A549 (cell line): Measurements from ENCODE around the gene ELMO2. TPM values are rescaled to one million over a fixed set of nuclear protein-coding genes. Genes with fewer than 3 reads are reported as not detected.

Experiments used
- ATAC-seq, 2 experiments: fragments of 200-7000 bp in 1 of 2; fragments of >200 bp in 1 of 2; cut with Nextera tagmentation in 1 of 2; cut with Tn5 transposase in 1 of 2; 3 replicates each; pipeline versions ENCODE4 v1.8.0 to v1.9.1; 2018 to 2020; ENCODE audit warnings: mild to moderate bottlenecking in 1 of 2, moderate library complexity in 1 of 2
- CTCF ChIA-PET: fragments of 300-600 bp; sonication (Branson Sonifier 250); formaldehyde crosslinking; extraction: SDS; loops from one replicate; lab custom pipeline; 2021; ENCODE audit warnings: antibody characterized with exemption, inconsistent platforms; lab: Yijun Ruan, JAX
- POLR2A ChIA-PET: fragments of 350-600 bp; formaldehyde crosslinking; extraction: SDS; loops from one replicate; lab custom pipeline; 2021; ENCODE audit warnings: antibody characterized with exemption, inconsistent platforms; lab: Yijun Ruan, JAX
- DNase-seq, 2 experiments: peaks; one replicate each; pipeline versions ENCODE4 v3.0.0 to v3.0.0-alpha.2; 2011 to 2016; ENCODE audit warnings: low read depth in 1 of 2, low spot score in 1 of 2
- FAIRE-seq: peaks from 2 replicates; lab custom pipeline; 2011; peaks lifted over from hg19 to GRCh38; lab: Jason Lieb, UNC
- H3K27ac ChIP-seq, 2 experiments: fragments of >200 bp; sonication (Bioruptor Twin); formaldehyde crosslinking; 3 replicates each; pipeline ENCODE4 v1.5.1; 2016 to 2017
- H3K4me1 ChIP-seq: fragments of >200 bp; sonication (Bioruptor Twin); formaldehyde crosslinking; 3 replicates; pipeline ENCODE4 v1.6.1; 2016
- H3K4me2 ChIP-seq: fragments of >200 bp; sonication (Bioruptor Twin); formaldehyde crosslinking; 3 replicates; pipeline ENCODE4 v1.6.1; 2016
- H3K4me3 ChIP-seq: fragments of >200 bp; sonication (Bioruptor Twin); formaldehyde crosslinking; 3 replicates; pipeline ENCODE4 v1.5.1; 2016
- H3K9me3 ChIP-seq: fragments of >200 bp; sonication (Bioruptor Twin); formaldehyde crosslinking; 3 replicates; pipeline ENCODE4 v1.6.1; 2016
- CBX8 ChIP-seq: fragments of 200-600 bp; sonication (generic); IDR thresholded peaks from 2 replicates; pipeline ENCODE4 v1.6.1; 2016
- CHD2 ChIP-seq: fragments of 150-350 bp; IDR thresholded peaks from 2 replicates; pipeline ENCODE4 v1.6.1; 2014; ENCODE audit warnings: low read length; ENCODE audit not compliant: partially characterized antibody
- EHMT2 ChIP-seq: fragments of 200-600 bp; sonication (generic); IDR thresholded peaks from 2 replicates; pipeline ENCODE4 v1.6.1; 2016; ENCODE audit warnings: antibody characterized with exemption, low read depth, mild to moderate bottlenecking, moderate library complexity
- ESRRA ChIP-seq: fragments of 150-350 bp; IDR thresholded peaks from 2 replicates; pipeline ENCODE4 v1.6.1; 2014; ENCODE audit warnings: mild to moderate bottlenecking, low read length, borderline replicate concordance
- FOSL2 ChIP-seq, 2 experiments: fragments of 450-650 bp in 1 of 2; fragments of >200 bp in 1 of 2; sonication (Bioruptor Twin) in 1 of 2; formaldehyde crosslinking; IDR thresholded peaks; 2 replicates each; pipeline versions ENCODE4 v1.5.0 to v1.6.1; 2016 to 2020; ENCODE audit warnings: mild to moderate bottlenecking in 1 of 2, moderate library complexity in 1 of 2
- FOXS1 ChIP-seq: fragments of 250-450 bp; sonication (Bioruptor Pico); IDR thresholded peaks from 2 replicates; pipeline ENCODE4 v1.5.0; 2020; ENCODE audit warnings: mild to moderate bottlenecking, moderate library complexity
- GATA3 ChIP-seq: IDR thresholded peaks from 2 replicates; pipeline ENCODE4 v1.6.1; 2012; ENCODE audit warnings: borderline replicate concordance
- HDAC2 ChIP-seq: fragments of 200-600 bp; sonication (generic); IDR thresholded peaks from 2 replicates; pipeline ENCODE4 v1.6.1; 2016
- HOXA7 ChIP-seq: fragments of 250-450 bp; sonication (Bioruptor Pico); IDR thresholded peaks from 2 replicates; pipeline ENCODE4 v1.5.0; 2020; ENCODE audit warnings: mild to moderate bottlenecking, moderate library complexity
- HOXB13 ChIP-seq: fragments of 250-450 bp; sonication (Bioruptor Pico); IDR thresholded peaks from 2 replicates; pipeline ENCODE4 v1.5.0; 2020; ENCODE audit warnings: low read depth, mild to moderate bottlenecking, moderate library complexity
- JUN ChIP-seq, 2 experiments: fragments of >200 bp; sonication (Bioruptor Twin); formaldehyde crosslinking; IDR thresholded peaks; 2 replicates in 1 of 2; 3 replicates in 1 of 2; pipeline ENCODE4 v1.6.1; 2016 to 2017
- JUNB ChIP-seq: fragments of >200 bp; sonication (Bioruptor Twin); formaldehyde crosslinking; IDR thresholded peaks from 2 replicates; pipeline ENCODE4 v1.6.1; 2016
- KDM1A ChIP-seq: fragments of 200-600 bp; sonication (generic); IDR thresholded peaks from 2 replicates; pipeline ENCODE4 v1.6.1; 2016; ENCODE audit warnings: low read depth, mild to moderate bottlenecking
- NFE2L2 ChIP-seq: fragments of 150-350 bp; conservative IDR thresholded peaks from 2 replicates; pipeline ENCODE4 v1.6.1; 2014; ENCODE audit warnings: low read length
- NPAS2 ChIP-seq: fragments of 250-450 bp; sonication (Bioruptor Pico); IDR thresholded peaks from 2 replicates; pipeline ENCODE4 v1.8.0; 2022; ENCODE audit warnings: mild to moderate bottlenecking, moderate library complexity, borderline replicate concordance
- NR3C1 ChIP-seq: fragments of >200 bp; sonication (Bioruptor Twin); formaldehyde crosslinking; IDR thresholded peaks from 3 replicates; pipeline ENCODE4 v1.6.1; 2017
- PHF8 ChIP-seq: fragments of 200-600 bp; sonication (generic); IDR thresholded peaks from 2 replicates; pipeline ENCODE4 v1.6.1; 2016; ENCODE audit warnings: low read depth, mild to moderate bottlenecking, antibody characterized with exemption, moderate library complexity, borderline replicate concordance
- RFX5 ChIP-seq: fragments of 450-650 bp; IDR thresholded peaks from 2 replicates; pipeline ENCODE4 v1.7.1; 2014; ENCODE audit warnings: antibody characterized with exemption, mild to moderate bottlenecking, moderate library complexity
- RNF2 ChIP-seq: fragments of 200-600 bp; sonication (generic); IDR thresholded peaks from 2 replicates; pipeline ENCODE4 v1.6.1; 2016; ENCODE audit warnings: low read depth, mild to moderate bottlenecking, antibody characterized with exemption, moderate library complexity, borderline replicate concordance
- SREBF2 ChIP-seq: fragments of 450-650 bp; IDR thresholded peaks from 2 replicates; pipeline ENCODE4 v1.6.1; 2014; ENCODE audit warnings: mild to moderate bottlenecking, moderate library complexity
- TP53 ChIP-seq: fragments of 250-450 bp; sonication (Bioruptor Pico); IDR thresholded peaks from 2 replicates; pipeline ENCODE4 v1.5.0; 2021; ENCODE audit warnings: mild to moderate bottlenecking, moderate library complexity
- ZFP36 ChIP-seq: fragments of 450-650 bp; IDR thresholded peaks from 2 replicates; pipeline ENCODE4 v1.6.1; 2014; ENCODE audit warnings: borderline replicate concordance; ENCODE audit not compliant: partially characterized antibody
- ZNF302 ChIP-seq: fragments of 250-450 bp; sonication (Bioruptor Pico); IDR thresholded peaks from 2 replicates; pipeline ENCODE4 v1.9.0; 2021; ENCODE audit warnings: inconsistent platforms, mild to moderate bottlenecking, moderate library complexity
- ZSCAN20 ChIP-seq: fragments of 250-450 bp; sonication (Bioruptor Pico); IDR thresholded peaks from 2 replicates; pipeline ENCODE4 v1.8.0; 2022; ENCODE audit warnings: mild to moderate bottlenecking, moderate library complexity
- WGBS: methylation state at CpG from one replicate; pipeline ENCODE4 v1.1.6; 2017; ENCODE audit errors: missing lambda C conversion rate; 5-methylcytosine and 5-hydroxymethylcytosine counted together
- polyA plus RNA-seq, 4 experiments: library from polyadenylated mRNA; depleted of rRNA in 3 of 4; stranded (reverse); fragments of >200 nt; fragmentation: RNase III in 1 of 4; extraction: RNeasy Plus Mini Kit Qiagen cat#74134 plus additional on column Dnase treatment in 1 of 4; gene quantifications; 2 replicates in 3 of 4; 3 replicates in 1 of 4; pipeline ENCODE4 v1.2.3, GENCODE V29; 2011 to 2017
- TF ChIP-seq, protein P1 (sequence below): IDR thresholded peaks from 2 replicates; pipeline ENCODE4 v1.6.1; 2012
- TF ChIP-seq, protein P2 (sequence below): fragments of 150-350 bp; IDR thresholded peaks from 2 replicates; pipeline ENCODE4 v1.6.1; 2014; ENCODE audit warnings: low read depth, mild to moderate bottlenecking, low read length
- TF ChIP-seq, protein P3 (sequence below): IDR thresholded peaks from 2 replicates; pipeline ENCODE4 v1.6.1; 2012; ENCODE audit warnings: low read depth, borderline replicate concordance
- TF ChIP-seq, protein P4 (sequence below): fragments of 250-450 bp; sonication (Bioruptor Pico); IDR thresholded peaks from 2 replicates; pipeline ENCODE4 v1.5.0; 2020; ENCODE audit warnings: low read depth, mild to moderate bottlenecking, moderate library complexity
- TF ChIP-seq, protein P5 (sequence below): fragments of >200 bp; sonication (Bioruptor Twin); formaldehyde crosslinking; IDR thresholded peaks from 3 replicates; pipeline ENCODE4 v1.5.1; 2016
- TF ChIP-seq, protein P6 (sequence below): fragments of >200 bp; sonication (Bioruptor Twin); formaldehyde crosslinking; IDR thresholded peaks from 3 replicates; pipeline ENCODE4 v1.6.1; 2016

Gene ELMO2
- polyA plus RNA-seq, 2 of the 4 experiments (the other 2 are of a cell fraction) = 23.4 to 25.1 TPM

DNA sequence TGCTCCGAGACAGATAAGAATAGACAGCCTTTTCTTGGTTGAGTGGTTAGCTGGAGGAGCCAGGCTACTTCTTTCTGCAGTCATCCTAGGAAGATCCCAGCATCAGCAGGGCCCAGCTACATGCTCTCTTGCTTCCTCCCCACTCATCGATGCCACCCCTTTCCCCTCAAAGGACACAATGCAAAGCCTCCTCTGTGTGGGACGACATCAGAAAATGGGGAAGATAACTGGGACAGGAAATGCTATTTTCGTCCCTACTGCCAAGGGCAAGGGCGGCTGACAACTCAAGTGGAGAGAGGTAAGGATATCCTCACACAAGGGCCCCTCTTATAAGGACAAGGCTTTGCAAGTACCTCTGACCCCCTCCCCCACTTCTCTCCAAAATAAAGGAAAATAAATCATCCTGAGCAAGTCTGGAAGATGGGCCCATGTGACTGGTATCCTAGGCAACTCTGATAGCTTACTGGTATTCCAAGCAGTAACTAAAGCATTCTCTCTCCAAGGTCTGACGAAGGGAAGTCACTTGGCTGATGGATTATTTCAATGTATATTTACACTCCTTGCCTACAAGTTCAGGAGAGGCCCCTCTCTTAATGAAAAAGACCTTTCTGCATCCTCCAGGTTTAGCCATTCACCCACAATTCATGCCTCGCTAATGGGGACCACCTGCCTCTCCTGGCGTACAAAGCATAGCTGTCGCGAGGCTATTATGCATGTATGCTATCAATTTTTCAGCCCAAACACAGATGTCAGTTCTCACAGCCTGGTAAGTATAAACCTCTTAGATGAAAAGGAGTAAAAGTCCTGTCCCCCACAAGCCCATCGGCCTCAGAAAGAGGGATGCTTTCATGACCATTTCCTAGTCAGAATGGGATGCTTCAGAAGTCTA lies 11.3 kb downstream of the ELMO2 start (continued):
- TF ChIP-seq KDM1A = no peak

DNA sequence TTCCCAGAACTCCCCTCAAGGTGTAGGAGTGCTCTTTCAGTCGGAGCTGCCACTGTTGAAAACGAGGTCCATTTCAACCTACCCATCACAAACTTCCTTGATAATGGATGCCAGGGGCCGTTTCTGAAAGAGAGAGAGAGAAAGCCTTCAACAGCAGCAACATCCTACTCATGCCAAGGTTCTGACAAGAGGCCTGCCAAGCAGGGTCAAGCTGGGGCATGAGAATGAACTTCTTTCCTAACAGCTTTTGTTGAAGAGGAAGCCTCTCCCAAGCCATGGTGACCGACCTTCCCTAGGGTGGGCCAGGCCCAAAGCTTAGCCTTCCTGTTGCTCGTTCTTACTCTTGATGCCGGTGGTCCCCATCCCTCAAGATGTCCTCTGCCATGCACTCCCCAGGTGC lies 12.4 kb downstream of the ELMO2 start:
- no peak overlapping the region for H3K4me2 ChIP-seq
- no peaks in the 10 kb centered on the region for H3K4me1 ChIP-seq
- no peak overlapping the region for H3K4me3 ChIP-seq
- ATAC-seq = no peak
- TF ChIP-seq GATA3 (no peak), HDAC2 (no peak), RNF2 (no peak), TP53 (CRISPR knock-in tag) (no peak), CBX8 (no peak), NPAS2 (CRISPR knock-in tag) (no peak), JUN (IDR thresholded peaks at IDR 0.05) (no peak), NR3C1 (no peak), ESRRA (no peak), ZSCAN20 (no peak), ZNF302 (CRISPR knock-in tag) (no peak), HOXA7 (CRISPR knock-in tag) (no peak), PHF8 (no peak)
- TF ChIP-seq, protein P1, sequence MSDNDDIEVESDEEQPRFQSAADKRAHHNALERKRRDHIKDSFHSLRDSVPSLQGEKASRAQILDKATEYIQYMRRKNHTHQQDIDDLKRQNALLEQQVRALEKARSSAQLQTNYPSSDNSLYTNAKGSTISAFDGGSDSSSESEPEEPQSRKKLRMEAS = no peak
- TF ChIP-seq, protein P2, sequence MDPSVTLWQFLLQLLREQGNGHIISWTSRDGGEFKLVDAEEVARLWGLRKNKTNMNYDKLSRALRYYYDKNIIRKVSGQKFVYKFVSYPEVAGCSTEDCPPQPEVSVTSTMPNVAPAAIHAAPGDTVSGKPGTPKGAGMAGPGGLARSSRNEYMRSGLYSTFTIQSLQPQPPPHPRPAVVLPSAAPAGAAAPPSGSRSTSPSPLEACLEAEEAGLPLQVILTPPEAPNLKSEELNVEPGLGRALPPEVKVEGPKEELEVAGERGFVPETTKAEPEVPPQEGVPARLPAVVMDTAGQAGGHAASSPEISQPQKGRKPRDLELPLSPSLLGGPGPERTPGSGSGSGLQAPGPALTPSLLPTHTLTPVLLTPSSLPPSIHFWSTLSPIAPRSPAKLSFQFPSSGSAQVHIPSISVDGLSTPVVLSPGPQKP = no peak
- TF ChIP-seq, protein P3, sequence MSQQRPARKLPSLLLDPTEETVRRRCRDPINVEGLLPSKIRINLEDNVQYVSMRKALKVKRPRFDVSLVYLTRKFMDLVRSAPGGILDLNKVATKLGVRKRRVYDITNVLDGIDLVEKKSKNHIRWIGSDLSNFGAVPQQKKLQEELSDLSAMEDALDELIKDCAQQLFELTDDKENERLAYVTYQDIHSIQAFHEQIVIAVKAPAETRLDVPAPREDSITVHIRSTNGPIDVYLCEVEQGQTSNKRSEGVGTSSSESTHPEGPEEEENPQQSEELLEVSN = no peak
- WGBS = 86% methylated on average over 6 of the region's 6 CpGs
- no peak for FAIRE-seq
- CTCF ChIA-PET = interaction anchor here (0.6 to 2.0 kb wide), 5 partner anchors 13 to 580 kb away, joined by 3 to 7 read pairs (median 3); partner anchors contain the start of gene ELMO2
- no peak overlapping the region for H3K27ac ChIP-seq
- POLR2A ChIA-PET = no interaction called here
- DNase-seq = no peak
- H3K9me3 ChIP-seq = no peaks in the 10 kb centered on the region

DNA sequence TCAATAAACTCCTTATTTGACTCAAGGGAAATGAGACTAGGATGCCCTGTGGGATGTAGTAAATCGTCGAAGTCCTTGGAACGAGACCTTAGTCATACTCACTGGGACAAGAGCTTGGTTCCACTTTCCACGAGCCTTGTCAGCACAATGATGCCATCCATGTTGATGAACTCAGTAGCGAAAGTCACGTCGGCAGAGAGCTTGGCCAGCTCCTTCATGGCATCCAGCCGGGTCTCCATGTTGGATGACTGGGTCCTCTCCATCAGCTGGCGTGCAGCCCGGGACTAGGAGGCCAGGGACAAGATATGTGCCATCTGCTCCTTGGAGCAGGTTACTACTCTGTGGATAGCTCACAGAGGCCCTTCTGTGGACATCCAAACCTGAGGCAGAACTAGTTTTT lies 17.5 kb downstream of the ELMO2 start:
- DNase-seq = no peak
- Histone ChIP-seq H3K27ac (no peak overlapping the region), H3K4me1 (no peaks in the 10 kb centered on the region), H3K4me2 (no peak overlapping the region), H3K9me3 (no peaks in the 10 kb centered on the region), H3K4me3 (no peak overlapping the region)
- TF ChIP-seq ZFP36 = no peak
- TF ChIP-seq ESRRA = no peak
- no peak for TF ChIP-seq HOXB13 (CRISPR knock-in tag)
- TF ChIP-seq KDM1A = no peak
- TF ChIP-seq EHMT2 = no peak
- no peak for TF ChIP-seq FOXS1
- no peak for TF ChIP-seq NR3C1
- TF ChIP-seq, protein P4, sequence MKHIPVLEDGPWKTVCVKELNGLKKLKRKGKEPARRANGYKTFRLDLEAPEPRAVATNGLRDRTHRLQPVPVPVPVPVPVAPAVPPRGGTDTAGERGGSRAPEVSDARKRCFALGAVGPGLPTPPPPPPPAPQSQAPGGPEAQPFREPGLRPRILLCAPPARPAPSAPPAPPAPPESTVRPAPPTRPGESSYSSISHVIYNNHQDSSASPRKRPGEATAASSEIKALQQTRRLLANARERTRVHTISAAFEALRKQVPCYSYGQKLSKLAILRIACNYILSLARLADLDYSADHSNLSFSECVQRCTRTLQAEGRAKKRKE (CRISPR knock-in tag) = no peak
- no peak for TF ChIP-seq NFE2L2
- no peak for TF ChIP-seq CHD2
- TF ChIP-seq, protein P5, sequence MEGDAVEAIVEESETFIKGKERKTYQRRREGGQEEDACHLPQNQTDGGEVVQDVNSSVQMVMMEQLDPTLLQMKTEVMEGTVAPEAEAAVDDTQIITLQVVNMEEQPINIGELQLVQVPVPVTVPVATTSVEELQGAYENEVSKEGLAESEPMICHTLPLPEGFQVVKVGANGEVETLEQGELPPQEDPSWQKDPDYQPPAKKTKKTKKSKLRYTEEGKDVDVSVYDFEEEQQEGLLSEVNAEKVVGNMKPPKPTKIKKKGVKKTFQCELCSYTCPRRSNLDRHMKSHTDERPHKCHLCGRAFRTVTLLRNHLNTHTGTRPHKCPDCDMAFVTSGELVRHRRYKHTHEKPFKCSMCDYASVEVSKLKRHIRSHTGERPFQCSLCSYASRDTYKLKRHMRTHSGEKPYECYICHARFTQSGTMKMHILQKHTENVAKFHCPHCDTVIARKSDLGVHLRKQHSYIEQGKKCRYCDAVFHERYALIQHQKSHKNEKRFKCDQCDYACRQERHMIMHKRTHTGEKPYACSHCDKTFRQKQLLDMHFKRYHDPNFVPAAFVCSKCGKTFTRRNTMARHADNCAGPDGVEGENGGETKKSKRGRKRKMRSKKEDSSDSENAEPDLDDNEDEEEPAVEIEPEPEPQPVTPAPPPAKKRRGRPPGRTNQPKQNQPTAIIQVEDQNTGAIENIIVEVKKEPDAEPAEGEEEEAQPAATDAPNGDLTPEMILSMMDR = no peak
- TF ChIP-seq HDAC2 = no peak
- TF ChIP-seq SREBF2 = no peak
- TF ChIP-seq JUN (IDR thresholded peaks at IDR 0.05) = no peak
- no peak for TF ChIP-seq FOSL2 (IDR thresholded peaks at IDR 0.05)
- no peak for TF ChIP-seq FOSL2 (CRISPR knock-in tag; IDR thresholded peaks at IDR 0.05)
- no peak for TF ChIP-seq JUNB
- TF ChIP-seq RFX5 = no peak
- TF ChIP-seq, protein P6, sequence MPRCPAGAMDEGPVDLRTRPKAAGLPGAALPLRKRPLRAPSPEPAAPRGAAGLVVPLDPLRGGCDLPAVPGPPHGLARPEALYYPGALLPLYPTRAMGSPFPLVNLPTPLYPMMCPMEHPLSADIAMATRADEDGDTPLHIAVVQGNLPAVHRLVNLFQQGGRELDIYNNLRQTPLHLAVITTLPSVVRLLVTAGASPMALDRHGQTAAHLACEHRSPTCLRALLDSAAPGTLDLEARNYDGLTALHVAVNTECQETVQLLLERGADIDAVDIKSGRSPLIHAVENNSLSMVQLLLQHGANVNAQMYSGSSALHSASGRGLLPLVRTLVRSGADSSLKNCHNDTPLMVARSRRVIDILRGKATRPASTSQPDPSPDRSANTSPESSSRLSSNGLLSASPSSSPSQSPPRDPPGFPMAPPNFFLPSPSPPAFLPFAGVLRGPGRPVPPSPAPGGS = no peak
- ATAC-seq = no peak
- CTCF ChIA-PET = interaction anchor here (1.0 to 1.6 kb wide), 3 partner anchors 10 to 14 kb away, joined by 3 to 4 read pairs (median 4); no protein-coding TSS in a partner anchor
- POLR2A ChIA-PET = no interaction called here
- FAIRE-seq = no peak
- WGBS = 91% methylated on average over 10 of the region's 10 CpGs
